K562 (cell line): ENCODE results near the gene PRRC2B. TPM values are rescaled to one million over a fixed set of nuclear protein-coding genes. Genes with fewer than 3 reads are reported as not detected.
"Not testable (repeated sequence)": the region's sequence is repeated elsewhere in the genome, so short reads cannot be mapped to it uniquely, and the experiment has no call there.

Experiments
- ATAC-seq: fragments of 200-7000 bp; cut with Tn5 transposase; 3 replicates; pipeline ENCODE4 v1.9.1; 2020; ENCODE audit warnings: moderate library complexity
- BruUV-seq: library from RNA; stranded (reverse); fragments of 400-500 nt; replicated peaks from 2 replicates; lab custom pipeline; 2021; lab: Mats Ljungman, UMichigan
- CTCF ChIA-PET: fragments of 300-600 bp; formaldehyde crosslinking; extraction: SDS; loops from one replicate; lab custom pipeline; 2021; ENCODE audit warnings: low intra/inter-chr PET ratio; lab: Yijun Ruan, JAX
- POLR2A ChIA-PET: fragments of 300-600, 350-650 bp; sonication (Branson Sonifier 250); formaldehyde crosslinking; extraction: SDS; loops from one replicate; lab custom pipeline; 2021; ENCODE audit warnings: antibody characterized with exemption, inconsistent platforms; lab: Yijun Ruan, JAX
- DNase-seq, 4 experiments: peaks; one replicate each; pipeline versions ENCODE4 v3.0.0 to v3.0.0-alpha.2; 2011 to 2018; ENCODE audit warnings: low spot score in 3 of 4, mixed read lengths in 3 of 4; ENCODE audit errors: extremely low read depth in 1 of 4
- FAIRE-seq: peaks from 2 replicates; lab custom pipeline; 2011; peaks lifted over from hg19 to GRCh38; lab: Jason Lieb, UNC
- H2AFZ ChIP-seq: 2 replicates; pipeline ENCODE4 v1.6.0; 2011; ENCODE audit warnings: low read depth, low read length, control low read depth, inconsistent platforms
- H3K27ac ChIP-seq: fragments of 200-600 bp; 3 replicates; pipeline ENCODE4 v1.8.0; 2011; ENCODE audit warnings: low read depth, mild to moderate bottlenecking, control low read depth, inconsistent platforms, low read length, moderate library complexity, mixed read lengths; ENCODE audit errors: extremely low read depth
- H3K27me3 ChIP-seq, 2 experiments: fragments of 300-600 bp in 1 of 2; 2 replicates in 1 of 2; 3 replicates in 1 of 2; pipeline versions ENCODE4 v1.6.0 to v1.8.0; 2011; ENCODE audit warnings: inconsistent platforms in 2 of 2, low read length in 2 of 2, mild to moderate bottlenecking in 1 of 2, mixed read lengths in 1 of 2, moderate library complexity in 1 of 2; ENCODE audit not compliant: control insufficient read depth in 2 of 2, insufficient read depth in 2 of 2
- H3K36me3 ChIP-seq: fragments of 300-600 bp; 3 replicates; pipeline ENCODE4 v1.8.0; 2011; ENCODE audit warnings: mild to moderate bottlenecking, low read length, inconsistent platforms; ENCODE audit not compliant: control insufficient read depth, insufficient read depth
- H3K4me1 ChIP-seq, 2 experiments: fragments of 200-600 bp in 1 of 2; replicated peaks in 1 of 2; 2 replicates in 1 of 2; 3 replicates in 1 of 2; pipeline versions ENCODE4 v1.5.1 to v1.8.0; 2011; ENCODE audit warnings: inconsistent platforms in 2 of 2, low read length in 2 of 2, mild to moderate bottlenecking in 1 of 2, mixed read lengths in 1 of 2, moderate library complexity in 1 of 2; ENCODE audit not compliant: control insufficient read depth in 2 of 2, insufficient read depth in 2 of 2
- H3K4me2 ChIP-seq: 2 replicates; pipeline ENCODE4 v1.6.1; 2011; ENCODE audit warnings: low read length, control low read depth, inconsistent platforms, mixed read lengths; ENCODE audit not compliant: insufficient read depth
- H3K4me3 ChIP-seq: fragments of 200-600 bp; sonication (generic), shearing (Covaris generic); 2 replicates; pipeline ENCODE4 v1.5.1; 2016; ENCODE audit warnings: control low read depth, inconsistent platforms
- H3K79me2 ChIP-seq: fragments of 200-600 bp; 3 replicates; pipeline ENCODE4 v1.8.0; 2011; ENCODE audit warnings: low read length, inconsistent platforms; ENCODE audit not compliant: control insufficient read depth, insufficient read depth
- H3K9ac ChIP-seq, 2 experiments: 2 replicates each; pipeline versions ENCODE4 v1.6.0 to v1.6.1; 2011; ENCODE audit warnings: low read depth in 2 of 2, low read length in 2 of 2, control low read depth in 1 of 2, inconsistent platforms in 1 of 2, mild to moderate bottlenecking in 1 of 2, mixed read lengths in 1 of 2; ENCODE audit not compliant: insufficient read depth in 1 of 2
- H3K9me1 ChIP-seq: one replicate; pipeline ENCODE4 v1.6.0; 2011; ENCODE audit warnings: inconsistent platforms, mild to moderate bottlenecking, low read length, moderate library complexity; ENCODE audit not compliant: control insufficient read depth, insufficient read depth
- H3K9me3 ChIP-seq: replicated peaks from 2 replicates; pipeline ENCODE4 v1.5.1; 2011; ENCODE audit warnings: low read depth, low read length, inconsistent platforms; ENCODE audit not compliant: control insufficient read depth, insufficient read depth
- H4K20me1 ChIP-seq: replicated peaks from 2 replicates; pipeline ENCODE4 v1.6.1; 2011; ENCODE audit warnings: low read length, inconsistent platforms, mixed read lengths; ENCODE audit not compliant: control insufficient read depth, insufficient read depth
- BCOR ChIP-seq: fragments of 450-650 bp; IDR thresholded peaks from 2 replicates; pipeline ENCODE4 v1.6.1; 2016
- MLLT1 ChIP-seq, 2 experiments: fragments of 450-650 bp; IDR thresholded peaks; 2 replicates each; pipeline ENCODE4 v1.6.1; 2016
- NRF1 ChIP-seq, 2 experiments: fragments of 450-650 bp; IDR thresholded peaks in 1 of 2; conservative IDR thresholded peaks in 1 of 2; 2 replicates each; pipeline ENCODE4 v1.6.1; 2014; ENCODE audit warnings: mild to moderate bottlenecking in 2 of 2
- POLR3A ChIP-seq: IDR thresholded peaks from 2 replicates; pipeline ENCODE4 v1.6.1; 2011; ENCODE audit warnings: borderline replicate concordance, mild to moderate bottlenecking, moderate library complexity; ENCODE audit not compliant: insufficient read length, insufficient read depth; ENCODE audit errors: extremely low read depth
- RBBP5 ChIP-seq: fragments of 200-600 bp; sonication (generic); IDR thresholded peaks from 2 replicates; pipeline ENCODE4 v1.6.1; 2012; ENCODE audit warnings: borderline replicate concordance, mild to moderate bottlenecking, low read length, control low read depth, inconsistent platforms; ENCODE audit not compliant: insufficient read depth, poor library complexity, severe bottlenecking
- SMARCA5 ChIP-seq: fragments of 450-650 bp; IDR thresholded peaks from 2 replicates; pipeline ENCODE4 v1.6.1; 2016
- TRIM25 ChIP-seq: fragments of 450-650 bp; IDR thresholded peaks from 2 replicates; pipeline ENCODE4 v1.7.0; 2016; ENCODE audit warnings: borderline replicate concordance
- ZNF512 ChIP-seq: IDR thresholded peaks from 2 replicates; pipeline ENCODE4 v1.6.1; 2016; ENCODE audit warnings: missing genetic modification characterization, missing compliant biosample characterization
- WGBS: fragments of 100-300 bp; shearing (Covaris generic); methylation state at CpG from one replicate; pipeline ENCODE4 v1.1.6; 2016; ENCODE audit warnings: low coverage, mixed read lengths; ENCODE audit not compliant: insufficient coverage; ENCODE audit errors: missing lambda C conversion rate; 5-methylcytosine and 5-hydroxymethylcytosine counted together
- in situ Hi-C: fragments of 300-500 bp; cut with MboI; formaldehyde crosslinking; loops from 4 replicates; pipeline ENCODE4 v1.15.0; 2018; ENCODE audit warnings: inconsistent platforms, mixed read lengths
- intact Hi-C: fragments of 100-400 bp; cut with micrococcal nuclease; formaldehyde crosslinking; loops from 2 replicates; pipeline ENCODE4 v1.14.2; 2022
- polyA plus RNA-seq, 8 experiments: library from polyadenylated mRNA; depleted of rRNA in 4 of 8; stranded (reverse) in 5 of 8; unstranded in 3 of 8; fragments of >200 nt; fragmentation: Nextera tagmentation in 2 of 8; fragmentation: Illumina TruSeq in 1 of 8; extraction: Ambion mirVana in 2 of 8; extraction: Trizol in 1 of 8; gene quantifications; 2 replicates each; pipeline versions ENCODE4 v1.2.1 to v1.2.3, GENCODE V29; 2011 to 2014; ENCODE audit warnings: inconsistent platforms in 1 of 8, missing spikeins in 1 of 8
- total RNA-seq, 7 experiments: library from RNA; depleted of rRNA in 6 of 7; stranded (reverse); fragments of >200 nt in 6 of 7; fragmentation: Illumina TruSeq in 2 of 7; extraction: Trizol in 2 of 7; gene quantifications; 2 replicates each; pipeline versions ENCODE4 v1.2.1 to v1.2.3, GENCODE V29; 2011 to 2021; ENCODE audit warnings: low replicate concordance in 1 of 7
- TF ChIP-seq, protein P1 (sequence below), 2 experiments: fragments of 450-650 bp in 1 of 2; sonication (generic) in 1 of 2; formaldehyde crosslinking in 1 of 2; IDR thresholded peaks in 1 of 2; conservative IDR thresholded peaks in 1 of 2; 2 replicates each; pipeline versions ENCODE4 v1.6.1 to v1.8.1; 2016 to 2023; ENCODE audit warnings: mild to moderate bottlenecking in 2 of 2, moderate library complexity in 2 of 2, inconsistent platforms in 1 of 2, missing genetic modification reagents in 1 of 2

PRRC2B gene
- total and polyA plus RNA-seq, 9 of the 15 experiments (the other 6 are each of a cell fraction or from before 2014, with no cell fraction given): 0.34 to 125 (median 30.9) TPM

DNA sequence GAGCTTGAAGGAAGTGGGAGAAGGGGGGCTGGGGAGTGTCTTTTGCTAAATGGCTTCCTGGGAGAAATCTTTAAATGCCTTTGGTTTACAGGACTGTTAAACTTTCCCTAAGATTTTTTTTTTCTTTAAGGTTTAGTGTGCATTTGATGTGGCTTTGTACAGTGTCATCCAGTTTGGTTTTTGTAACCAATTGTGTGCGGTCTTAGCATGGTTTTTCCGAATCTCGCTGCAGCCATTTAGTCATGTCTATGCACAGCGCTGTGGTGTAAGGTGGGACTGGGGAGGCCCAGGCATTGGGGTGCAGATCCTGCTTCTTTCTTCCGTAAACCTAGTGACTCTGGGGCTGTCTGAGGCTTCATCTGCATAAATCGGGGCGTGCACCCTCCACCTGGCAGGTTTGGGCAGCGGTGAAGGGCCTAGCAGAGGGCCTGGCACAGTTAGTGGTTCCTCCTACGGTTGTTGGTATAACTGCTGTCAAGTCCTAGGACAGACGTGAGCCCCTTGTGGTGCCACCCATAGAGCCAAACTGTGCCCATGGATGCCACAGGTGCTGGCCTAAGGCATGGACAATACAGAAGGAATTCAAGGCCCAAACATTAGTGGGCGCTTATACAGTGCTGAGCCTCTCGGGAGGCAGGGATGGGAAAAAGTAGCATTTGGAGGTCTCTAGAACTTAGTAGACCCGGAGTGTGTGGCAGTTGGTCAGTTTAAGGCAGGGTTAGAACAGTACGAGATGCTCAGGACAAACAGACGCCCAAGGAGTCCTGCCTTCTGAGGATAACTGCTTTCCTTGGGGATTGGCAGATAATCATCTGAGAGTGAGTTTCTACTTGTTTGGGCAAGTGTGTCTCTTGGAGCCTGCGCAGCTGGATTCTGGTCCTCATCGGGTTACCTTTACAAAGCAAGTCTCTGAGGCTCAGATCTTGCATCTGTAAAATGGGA, 1.5 kb downstream of the PRRC2B start (continued):
- TF ChIP-seq MLLT1 (IDR thresholded peaks at IDR 0.05): 0 out of 4 replicates have a peak, but pooled peaks of 1 of the 2 experiments have one; percentile 6
- TF ChIP-seq POLR3A: no peak
- peak; percentile 84 to 86 for TF ChIP-seq NRF1 (conservative IDR thresholded peaks at IDR 0.05 in 1 of 2, IDR thresholded peaks at IDR 0.05 in 1 of 2)
- peak; percentile 51 for TF ChIP-seq RBBP5

DNA sequence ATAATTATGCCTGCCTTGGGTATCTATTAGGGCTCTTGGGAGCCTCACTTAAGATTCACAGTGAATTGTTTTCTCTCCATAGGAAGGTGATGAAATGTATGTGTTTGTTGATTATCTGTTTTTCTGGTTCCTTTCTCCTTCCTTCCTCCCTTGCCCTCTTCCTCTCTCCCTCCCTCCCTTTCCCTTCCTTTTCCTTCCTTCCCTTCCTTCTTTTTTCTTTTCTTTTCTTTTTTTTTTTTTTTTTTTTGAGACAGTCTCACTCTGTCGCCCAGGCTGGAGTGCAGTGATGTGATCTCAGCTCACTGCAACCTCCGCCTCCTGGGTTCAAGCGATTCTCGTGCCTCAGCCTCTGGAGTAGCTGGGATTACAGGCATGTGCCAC, 2.2 kb downstream of the PRRC2B start:
- peak; percentile 42; the same call in 1 of the 2 replicates for TF ChIP-seq BCOR
- TF ChIP-seq ZNF512 (tag): peak; percentile 87
- TF ChIP-seq SMARCA5: peak; percentile 19; the same call in 1 of the 2 replicates
- peak in 1 of 2 experiments; percentile 60; a peak in 3 of 4 replicates for TF ChIP-seq NRF1 (conservative IDR thresholded peaks at IDR 0.05 in 1 of 2, IDR thresholded peaks at IDR 0.05 in 1 of 2)
- TF ChIP-seq TRIM25: 0 out of 2 replicates have a peak, but pooled peaks have one; percentile 31
- TF ChIP-seq, protein P1, sequence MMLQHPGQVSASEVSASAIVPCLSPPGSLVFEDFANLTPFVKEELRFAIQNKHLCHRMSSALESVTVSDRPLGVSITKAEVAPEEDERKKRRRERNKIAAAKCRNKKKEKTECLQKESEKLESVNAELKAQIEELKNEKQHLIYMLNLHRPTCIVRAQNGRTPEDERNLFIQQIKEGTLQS (IDR thresholded peaks at IDR 0.05): 0 out of 2 replicates have a peak, but pooled peaks have one; percentile 6
- TF ChIP-seq, protein P1 (CRISPR knock-in tag; conservative IDR thresholded peaks at IDR 0.05): not testable (repeated sequence)
- DNase-seq, H3K27me3 ChIP-seq, ATAC-seq, in situ Hi-C loops, intact Hi-C loops, CTCF ChIA-PET, H2AFZ ChIP-seq, H3K9me3 ChIP-seq, FAIRE-seq, BruUV-seq: not testable (repeated sequence)
- peak overlapping the region; percentile 96 for H3K4me3 ChIP-seq
- H3K4me1 ChIP-seq: peaks cover 26 to 33% of the 10 kb centered on the region in 2 experiments
- peak overlapping the region; percentile 89 for H3K4me2 ChIP-seq
- peaks cover 11% of the 10 kb centered on the region for H3K9me1 ChIP-seq
- peak overlapping the region in 1 of 2 experiments; percentile 78; a peak in 3 of 4 replicates for H3K9ac ChIP-seq
- WGBS: 0% methylated on average over 2 of the region's 4 CpGs
- peaks cover 33% of the 10 kb centered on the region for H3K36me3 ChIP-seq
- POLR2A ChIA-PET: interaction anchor here (0.7 to 5.5 kb wide), 16 partner anchors 11 to 217 kb away, joined by 3 to 78 read pairs (median 3); no protein-coding TSS in a partner anchor
- H3K27ac ChIP-seq: peak overlapping the region; percentile 10; the same call in 1 of the 3 replicates
- H4K20me1 ChIP-seq: peaks cover 49% of the 10 kb centered on the region
- H3K79me2 ChIP-seq: peaks cover 67% of the 10 kb centered on the region
